ENCODE measurements around the gene OTOGL.

The OTOGL gene

DNA sequence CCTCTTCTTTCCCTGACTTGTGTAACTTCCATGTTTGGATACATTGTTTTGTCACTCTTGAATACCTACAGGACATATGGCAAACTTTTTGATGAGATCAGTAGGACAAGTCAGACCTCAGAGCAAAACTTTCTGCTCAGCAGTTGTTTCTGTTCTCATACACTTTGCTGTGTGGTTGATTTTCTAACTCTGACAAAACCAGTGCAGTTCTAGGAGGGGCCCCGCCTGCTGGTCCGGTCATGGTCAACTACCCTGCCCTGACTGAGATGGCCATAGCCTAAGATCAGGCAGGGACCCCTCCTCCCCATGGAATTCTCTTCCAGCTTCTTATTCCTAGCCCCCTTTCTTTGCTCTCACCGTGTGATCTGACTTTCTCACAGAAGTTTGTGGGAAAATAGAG lies 92.8 kb downstream of the OTOGL start:
- no peak for DNase-seq (ENCODE audit: low read depth)
- no peak overlapping the region for H3K4me3 ChIP-seq (ENCODE audit: low read depth, low read length)
- no peak for TF ChIP-seq CTCF (conservative IDR thresholded peaks at IDR 0.05; ENCODE audit: low read depth, low read length)

- TF ChIP-seq CTCF (conservative IDR thresholded peaks at IDR 0.05; ENCODE audit: low read depth, low read length), result no peak
- H3K4me3 ChIP-seq (ENCODE audit: low read depth, low read length), result no peak overlapping the region
- DNase-seq (ENCODE audit: low read depth), result no peak
Observed at GRCh38 chr12:80193865-80194264, 94.5 kb downstream of the OTOGL start.

GRCh38 chr12:80195074-80195726 lies 95.9 kb downstream of the OTOGL start:
- H3K4me3 ChIP-seq (ENCODE audit: low read depth, low read length), result no peak overlapping the region
- peak; percentile 88 for DNase-seq (ENCODE audit: low read depth)
- peak; percentile 94 for TF ChIP-seq CTCF (conservative IDR thresholded peaks at IDR 0.05; ENCODE audit: low read depth, low read length)

DNA sequence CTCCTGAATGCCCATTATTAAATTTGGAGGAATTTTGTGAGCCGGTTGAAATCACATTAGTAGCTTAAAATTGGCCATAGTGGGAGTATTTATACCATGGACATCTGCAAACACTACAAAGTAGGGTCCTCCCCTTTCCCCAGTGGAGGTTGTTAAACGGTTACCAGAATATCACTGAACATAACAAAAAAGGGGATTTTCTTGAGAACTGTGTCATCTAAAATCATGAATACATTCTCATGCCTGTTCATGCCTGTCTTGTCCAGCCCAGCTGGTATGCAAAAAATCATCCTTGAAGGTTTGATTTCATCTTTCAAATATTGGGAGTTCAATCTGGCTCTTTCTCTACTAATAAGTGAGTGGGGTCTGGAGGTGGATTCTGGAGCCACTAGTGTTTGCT lies 96.4 kb downstream of the OTOGL start:
- TF ChIP-seq CTCF (conservative IDR thresholded peaks at IDR 0.05; ENCODE audit: low read depth, low read length), result no peak
- no peak for DNase-seq (ENCODE audit: low read depth)

DNA sequence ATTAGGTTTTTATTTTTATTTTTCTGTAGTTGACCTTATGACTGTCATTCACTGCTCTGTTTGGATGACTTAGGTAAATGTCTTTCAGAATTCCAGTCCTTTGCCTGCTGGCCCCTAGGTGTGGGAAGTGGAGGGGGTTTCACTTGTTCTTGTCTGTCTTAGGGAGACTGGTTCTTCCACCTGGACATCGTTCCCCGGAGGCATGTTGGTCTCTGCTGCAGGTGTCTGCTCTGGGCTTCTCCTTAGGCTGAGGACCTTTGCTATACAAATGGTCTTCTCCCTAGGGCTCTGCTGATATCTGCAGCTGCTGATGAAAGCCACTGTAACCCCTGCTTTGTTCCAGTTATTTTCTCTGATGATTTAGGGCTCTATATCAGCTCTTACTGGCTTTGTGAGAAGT lies 97.1 kb downstream of the OTOGL start:
- DNase-seq (ENCODE audit: low read depth), result no peak
- TF ChIP-seq CTCF (conservative IDR thresholded peaks at IDR 0.05; ENCODE audit: low read depth, low read length), result no peak
- no peak overlapping the region for H3K4me3 ChIP-seq (ENCODE audit: low read depth, low read length)

More for the DNA sequence above, 96.4 kb downstream of the OTOGL start:
- H3K4me3 ChIP-seq (ENCODE audit: low read depth, low read length), result no peak overlapping the region

DNA sequence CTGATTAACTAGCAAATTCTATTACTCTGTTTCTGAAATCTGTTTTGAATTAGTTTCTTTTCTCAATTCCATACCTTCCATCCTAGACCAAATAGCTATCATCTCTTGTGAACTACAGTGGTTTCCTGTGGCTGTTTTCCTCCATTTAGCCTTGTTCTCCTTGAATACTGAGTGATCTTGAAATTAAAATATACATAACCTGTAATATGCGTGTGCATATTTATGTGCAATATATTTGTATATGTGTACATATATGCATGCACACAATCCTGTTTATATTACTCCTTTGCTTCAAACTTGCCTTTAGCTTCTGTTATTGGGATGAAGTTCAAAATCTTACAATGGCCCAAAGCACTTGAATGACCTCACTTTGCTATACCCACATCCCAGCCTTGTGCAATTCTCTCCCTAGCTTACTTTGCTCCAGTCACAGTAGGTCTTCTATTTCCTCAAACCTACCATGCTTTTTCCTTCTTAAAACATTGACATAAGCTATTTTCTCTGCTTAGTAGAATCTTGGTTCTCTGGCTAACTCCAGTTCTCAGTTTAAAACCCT lies 99.5 kb downstream of the OTOGL start:
- no peak for DNase-seq (ENCODE audit: low read depth)
- TF ChIP-seq CTCF (conservative IDR thresholded peaks at IDR 0.05; ENCODE audit: low read depth, low read length), result no peak
- H3K4me3 ChIP-seq (ENCODE audit: low read depth, low read length), result no peak overlapping the region

- no peak for DNase-seq (ENCODE audit: low read depth)
- no peak overlapping the region for H3K4me3 ChIP-seq (ENCODE audit: low read depth, low read length)
- no peak for TF ChIP-seq CTCF (conservative IDR thresholded peaks at IDR 0.05; ENCODE audit: low read depth, low read length)
Observed at GRCh38 chr12:80199931-80200330, 100.6 kb downstream of the OTOGL start.
